ENCODE results near the gene ABCA13. TPM values are rescaled to one million over a fixed set of nuclear protein-coding genes. Genes with fewer than 3 reads are reported as not detected.

Gene ABCA13
- total RNA-seq, 1 experiment from 2014 or later: 0.76 TPM

- POLR2A ChIA-PET (ENCODE audit: unreplicated experiment): no interaction called here
- no peaks in the 10 kb centered on the region for H4K20me1 ChIP-seq (ENCODE audit: insufficient read depth)
- no peak overlapping the region for H3K4me2 ChIP-seq
- no peaks in the 10 kb centered on the region for H3K79me2 ChIP-seq (ENCODE audit: low read depth)
- no peak overlapping the region for H3K27ac ChIP-seq
- no peaks in the 10 kb centered on the region for H3K4me1 ChIP-seq (replicated peaks; ENCODE audit: insufficient read depth)
- intact Hi-C loops (cut with micrococcal nuclease; ENCODE audit: unreplicated experiment): no loop called here
- no TSS peak for BruUV-seq (replicated peaks)
- no peaks in the 10 kb centered on the region for H3F3A ChIP-seq (ENCODE audit: insufficient read depth, low read depth)
- no peaks in the 10 kb centered on the region for H3K36me3 ChIP-seq (ENCODE audit: low read depth)
- no peak overlapping the region for H2AFZ ChIP-seq
- H3K9me2 ChIP-seq (ENCODE audit: insufficient read depth): no peaks in the 10 kb centered on the region
- no peak overlapping the region for H3K4me3 ChIP-seq
- no peaks in the 10 kb centered on the region for H3K9me3 ChIP-seq (ENCODE audit: insufficient read depth, low read depth)
- DNase-seq: no peak
- H3K27me3 ChIP-seq (ENCODE audit: insufficient read depth, low read depth): no peaks in the 10 kb centered on the region; the same call in 1 of the 2 replicates
- CTCF ChIA-PET: no interaction called here
- TF ChIP-seq EZH2 (IDR thresholded peaks at IDR 0.05; ENCODE audit: low read depth) (no peak), CTCF (conservative IDR thresholded peaks at IDR 0.05) (no peak)
These were observed 446.7 kb downstream of the ABCA13 start for GRCh38 chr7:48617993-48618392.

- Histone ChIP-seq H3K27ac (no peak overlapping the region), H3K79me2 (ENCODE audit: low read depth) (no peaks in the 10 kb centered on the region), H3K4me2 (no peak overlapping the region), H3K27me3 (ENCODE audit: insufficient read depth, low read depth) (no peaks in the 10 kb centered on the region; the same call in 1 of the 2 replicates), H3K9me3 (ENCODE audit: insufficient read depth, low read depth) (no peaks in the 10 kb centered on the region), H3K9me2 (ENCODE audit: insufficient read depth) (no peaks in the 10 kb centered on the region), H3K4me3 (no peak overlapping the region), H3K36me3 (ENCODE audit: low read depth) (no peaks in the 10 kb centered on the region), H2AFZ (no peak overlapping the region), H4K20me1 (ENCODE audit: insufficient read depth) (0 out of 2 replicates have a peak, but pooled peaks cover 2% of the 10 kb centered on the region), H3F3A (ENCODE audit: insufficient read depth, low read depth) (no peaks in the 10 kb centered on the region), H3K4me1 (replicated peaks; ENCODE audit: insufficient read depth) (no peaks in the 10 kb centered on the region)
- no peak for DNase-seq
- POLR2A ChIA-PET (ENCODE audit: unreplicated experiment): no interaction called here
- CTCF ChIA-PET: no interaction called here
- TF ChIP-seq CTCF (conservative IDR thresholded peaks at IDR 0.05) (no peak), EZH2 (IDR thresholded peaks at IDR 0.05; ENCODE audit: low read depth) (no peak)
- intact Hi-C loops (cut with micrococcal nuclease; ENCODE audit: unreplicated experiment): no loop called here
- BruUV-seq (replicated peaks): no TSS peak
These were observed 449.8 kb downstream of the ABCA13 start for GRCh38 chr7:48621076-48621475.

GRCh38 chr7:48627164-48627563 is 455.9 kb downstream of the ABCA13 start:
- no TSS peak for BruUV-seq (replicated peaks)
- peaks cover 8% of the 10 kb centered on the region for H3K27me3 ChIP-seq (ENCODE audit: insufficient read depth, low read depth)
- H2AFZ ChIP-seq: no peak overlapping the region

More at GRCh38 chr7:48627164-48627563, 455.9 kb downstream of the ABCA13 start:
- intact Hi-C loops (cut with micrococcal nuclease; ENCODE audit: unreplicated experiment): no loop called here
- DNase-seq: no peak
- Histone ChIP-seq H3K4me1 (replicated peaks; ENCODE audit: insufficient read depth) (no peaks in the 10 kb centered on the region), H3F3A (ENCODE audit: insufficient read depth, low read depth) (no peaks in the 10 kb centered on the region), H3K27ac (no peak overlapping the region), H3K79me2 (ENCODE audit: low read depth) (no peaks in the 10 kb centered on the region), H3K4me3 (no peak overlapping the region), H3K9me3 (ENCODE audit: insufficient read depth, low read depth) (no peaks in the 10 kb centered on the region), H3K9me2 (ENCODE audit: insufficient read depth) (no peaks in the 10 kb centered on the region), H4K20me1 (ENCODE audit: insufficient read depth) (0 out of 2 replicates have a peak, but pooled peaks cover 2% of the 10 kb centered on the region), H3K4me2 (no peak overlapping the region), H3K36me3 (ENCODE audit: low read depth) (no peaks in the 10 kb centered on the region)
- ChIA-PET CTCF (no interaction called here), POLR2A (ENCODE audit: unreplicated experiment) (no interaction called here)
- no peak for TF ChIP-seq CTCF (conservative IDR thresholded peaks at IDR 0.05)
- TF ChIP-seq EZH2 (IDR thresholded peaks at IDR 0.05; ENCODE audit: low read depth): no peak

Data from PC-9 (cell line).